Endothelial cell of umbilical vein (primary cell): ENCODE measurements around the gene TCF21. TPM values are rescaled to one million over a fixed set of nuclear protein-coding genes. Genes with fewer than 3 reads are reported as not detected.
A peak's percentile ranks its signal among the peaks of the same experiment; 100 is the strongest.

Experiments used
- BruUV-seq: library from RNA; stranded (reverse); fragments of 400-500 nt; replicated peaks from 2 replicates; lab custom pipeline; 2021; lab: Mats Ljungman, UMichigan
- CTCF ChIA-PET: fragments of 300-600, 350-600 bp; sonication (Branson Sonifier 250); formaldehyde crosslinking; loops from one replicate; lab custom pipeline; 2021; ENCODE audit warnings: antibody characterized with exemption, inconsistent platforms; lab: Charles Lee
- POLR2A ChIA-PET: fragments of 300-600, 350-600 bp; sonication (Branson Sonifier 250); formaldehyde crosslinking; loops from one replicate; lab custom pipeline; 2021; ENCODE audit warnings: antibody characterized with exemption, inconsistent platforms; lab: Charles Lee
- DNase-seq: peaks from one replicate; pipeline ENCODE4 v3.0.0-alpha.2; 2011; ENCODE audit warnings: low read depth, low spot score
- FAIRE-seq: peaks from 2 replicates; lab custom pipeline; 2011; peaks lifted over from hg19 to GRCh38; lab: Jason Lieb, UNC
- H2AFZ ChIP-seq: 2 replicates; pipeline ENCODE4 v1.6.0; 2012; ENCODE audit warnings: low read depth, low read length, control low read depth, inconsistent platforms
- H3K27ac ChIP-seq: 2 replicates; pipeline ENCODE4 v1.5.1; 2011; ENCODE audit warnings: low read depth, mild to moderate bottlenecking, control low read depth, low read length, moderate library complexity; ENCODE audit not compliant: insufficient read depth
- H3K27me3 ChIP-seq, 2 experiments: 2 replicates each; pipeline versions ENCODE4 v1.6.0 to v1.6.1; 2011; ENCODE audit warnings: low read length in 2 of 2, mixed read lengths in 1 of 2; ENCODE audit not compliant: control insufficient read depth in 2 of 2, insufficient read depth in 2 of 2
- H3K36me3 ChIP-seq, 2 experiments: 2 replicates in 1 of 2; 3 replicates in 1 of 2; pipeline ENCODE4 v1.5.1; 2011; ENCODE audit warnings: low read length in 2 of 2, mild to moderate bottlenecking in 1 of 2, moderate library complexity in 1 of 2; ENCODE audit not compliant: control insufficient read depth in 2 of 2, insufficient read depth in 2 of 2; ENCODE audit errors: extremely low read depth in 1 of 2
- H3K4me1 ChIP-seq: 3 replicates; pipeline ENCODE4 v1.5.1; 2011; ENCODE audit warnings: mild to moderate bottlenecking, low read length; ENCODE audit not compliant: control insufficient read depth, insufficient read depth; ENCODE audit errors: extremely low read depth
- H3K4me2 ChIP-seq: 2 replicates; pipeline ENCODE4 v1.6.1; 2011; ENCODE audit warnings: low read length, control low read depth, mixed read lengths; ENCODE audit not compliant: insufficient read depth
- H3K4me3 ChIP-seq, 3 experiments: fragments of 200-600 bp in 1 of 3; sonication (generic), shearing (Covaris generic) in 1 of 3; replicated peaks in 1 of 3; 2 replicates each; pipeline ENCODE4 v1.5.1; 2011 to 2016; ENCODE audit warnings: control low read depth in 3 of 3, low read length in 3 of 3, mild to moderate bottlenecking in 2 of 3, inconsistent platforms in 1 of 3, low read depth in 1 of 3, moderate library complexity in 1 of 3; ENCODE audit not compliant: insufficient read depth in 1 of 3
- H3K79me2 ChIP-seq: 2 replicates; pipeline ENCODE4 v1.6.0; 2012; ENCODE audit warnings: low read length, inconsistent platforms; ENCODE audit not compliant: control insufficient read depth, insufficient read depth
- H3K9ac ChIP-seq: replicated peaks from 2 replicates; pipeline ENCODE3; 2011; ENCODE audit warnings: low read length, control low read depth; ENCODE audit not compliant: insufficient read depth; ENCODE audit errors: extremely low read depth
- H3K9me1 ChIP-seq: replicated peaks from 3 replicates; pipeline ENCODE4 v1.6.0; 2011; ENCODE audit warnings: mild to moderate bottlenecking, low read length; ENCODE audit not compliant: control insufficient read depth, insufficient read depth; ENCODE audit errors: extremely low read depth
- H3K9me3 ChIP-seq: replicated peaks from 2 replicates; pipeline ENCODE4 v1.5.1; 2012; ENCODE audit warnings: low read length, inconsistent platforms; ENCODE audit not compliant: control insufficient read depth, insufficient read depth
- H4K20me1 ChIP-seq: replicated peaks from 2 replicates; pipeline ENCODE3; 2011; ENCODE audit warnings: mild to moderate bottlenecking, low read length; ENCODE audit not compliant: control insufficient read depth, insufficient read depth; ENCODE audit errors: extremely low read depth
- CTCF ChIP-seq, 2 donors: IDR thresholded peaks; 1 replicate in 1 of 2; 2 replicates in 1 of 2; pipeline ENCODE4 v1.5.1; 2011; ENCODE audit warnings: low read length in 2 of 2, mild to moderate bottlenecking in 2 of 2, moderate library complexity in 2 of 2, control low read depth in 1 of 2, inconsistent platforms in 1 of 2, low read depth in 1 of 2; ENCODE audit not compliant: insufficient read depth in 1 of 2; ENCODE audit errors: extremely low read depth in 1 of 2
- EZH2 ChIP-seq: IDR thresholded peaks from 2 replicates; pipeline ENCODE4 v1.6.1; 2012; ENCODE audit warnings: borderline replicate concordance, low read depth, mild to moderate bottlenecking, moderate library complexity, low read length, inconsistent platforms; ENCODE audit not compliant: severe bottlenecking
- FOS ChIP-seq: IDR thresholded peaks from 2 replicates; pipeline ENCODE4 v1.6.1; 2011; ENCODE audit warnings: mild to moderate bottlenecking, low read length, moderate library complexity, borderline replicate concordance; ENCODE audit not compliant: insufficient read depth
- GATA2 ChIP-seq: IDR thresholded peaks from 2 replicates; pipeline ENCODE4 v1.7.0; 2011; ENCODE audit warnings: low read depth, mild to moderate bottlenecking, moderate library complexity, mixed read lengths, low read length; ENCODE audit not compliant: insufficient read length, insufficient read depth
- JUN ChIP-seq: IDR thresholded peaks from 2 replicates; pipeline ENCODE4 v1.6.1; 2011; ENCODE audit warnings: borderline replicate concordance, low read depth; ENCODE audit not compliant: insufficient read length, insufficient read depth
- MAX ChIP-seq: IDR thresholded peaks from 2 replicates; pipeline ENCODE4 v1.6.1; 2011; ENCODE audit not compliant: insufficient read depth, insufficient read length
- MYC ChIP-seq: IDR thresholded peaks from one replicate; pipeline ENCODE4 v1.6.1; 2011; ENCODE audit warnings: mild to moderate bottlenecking, low read depth, low read length
- POLR2A ChIP-seq: IDR thresholded peaks from 2 replicates; pipeline ENCODE4 v1.6.1; 2012; ENCODE audit warnings: low read depth, mild to moderate bottlenecking, control low read depth, low read length
- POLR2AphosphoS5 ChIP-seq: IDR thresholded peaks from 2 replicates; pipeline ENCODE4 v1.6.1; 2012; ENCODE audit warnings: low read depth, mild to moderate bottlenecking, control low read depth, low read length, moderate library complexity; ENCODE audit not compliant: insufficient read depth
- dilution Hi-C: fragments of 300-500 bp; cut with MboI; formaldehyde crosslinking; loops from one replicate; pipeline ENCODE4 v1.15.0; 2019; ENCODE audit warnings: low sequenced_read_pairs; ENCODE audit not compliant: extremely low pct_ligation_motif_present
- intact Hi-C: fragments of 100-400 bp; cut with micrococcal nuclease; formaldehyde crosslinking; loops from one replicate; pipeline ENCODE4 v1.10.0; 2022
- polyA plus RNA-seq, 4 experiments: library from polyadenylated mRNA; depleted of rRNA in 3 of 4; stranded (reverse) in 3 of 4; unstranded in 1 of 4; fragments of >200 nt; gene quantifications; 2 replicates each; pipeline versions ENCODE4 v1.2.1 to v1.2.3, GENCODE V29; 2011 to 2012; ENCODE audit warnings: missing spikeins in 1 of 4
- total RNA-seq: library from RNA; stranded (reverse); gene quantifications from 2 replicates; pipeline ENCODE4 v1.2.3, GENCODE V29; 2021

TCF21 gene
- total and polyA plus RNA-seq, 2 donors (not counting 3 experiments of a cell fraction or from before 2014, with no cell fraction given) = not detected

GRCh38 chr6:133892813-133893691 is 4.1 kb downstream of the TCF21 start:
- POLR2A ChIA-PET = no interaction called here
- H3K27ac ChIP-seq = no peak overlapping the region

More at GRCh38 chr6:133892813-133893691, 4.1 kb downstream of the TCF21 start:
- TF ChIP-seq JUN (no peak), CTCF (IDR thresholded peaks at IDR 0.05; ENCODE audit: extremely low read depth in 1 of 2, insufficient read depth in 1 of 2, low read depth in 1 of 2, low read length in 2 of 2) (no peak), POLR2AphosphoS5 (no peak), POLR2A (no peak), EZH2 (peak; percentile 91), FOS (no peak), MAX (no peak), GATA2 (no peak), MYC (no peak)
- Histone ChIP-seq H3K4me2 (no peak overlapping the region), H3K4me3 (no peak overlapping the region), H3K27me3 (peaks cover 83 to 99% of the 10 kb centered on the region in 2 experiments), H2AFZ (no peak overlapping the region), H3K79me2 (no peaks in the 10 kb centered on the region), H3K4me1 (no peaks in the 10 kb centered on the region), H3K9ac (no peak overlapping the region), H4K20me1 (no peaks in the 10 kb centered on the region), H3K36me3 (no peaks in the 10 kb centered on the region), H3K9me3 (no peaks in the 10 kb centered on the region), H3K9me1 (no peaks in the 10 kb centered on the region)
- intact Hi-C loops = no loop called here
- FAIRE-seq = no peak
- dilution Hi-C loops = no loop called here
- DNase-seq = no peak
- no TSS peak for BruUV-seq
- CTCF ChIA-PET = interaction anchor here (1.2 to 1.6 kb wide), 2 partner anchors 31 to 323 kb away, joined by 3 to 7 read pairs; no protein-coding TSS in a partner anchor
